Stimulated activated CD4-positive, alpha-beta T cell treated with anti-CD3 and anti-CD28 coated beads, Interleukin-4, amount 100 ng/mL, for 24 hours (primary cell): ENCODE results near the gene TBX4.

ENCODE experiments used
- DNase-seq: peaks from one replicate; pipeline ENCODE4 v3.0.0-alpha.2; 2020

TBX4 gene

GRCh38 chr17:61534414-61534813, 82.2 kb downstream of the TBX4 start:
- DNase-seq: no peak
